BE2C (cell line): ENCODE measurements around the gene NAA20.

Source experiments
- DNase-seq: peaks from one replicate; pipeline ENCODE4 v3.0.0-alpha.2; 2020
- H3K27me3 ChIP-seq: fragments of 250-450 bp; sonication (Bioruptor Pico); 2 replicates; pipeline ENCODE4 v1.5.1; 2020; ENCODE audit warnings: mild to moderate bottlenecking
- H3K36me3 ChIP-seq: fragments of 250-450 bp; sonication (Bioruptor Pico); 2 replicates; pipeline ENCODE4 v1.5.1; 2020; ENCODE audit warnings: mild to moderate bottlenecking
- H3K4me1 ChIP-seq: fragments of 250-450 bp; sonication (Bioruptor Pico); 2 replicates; pipeline ENCODE4 v1.5.1; 2020
- H3K4me3 ChIP-seq: 2 replicates; pipeline ENCODE4 v1.5.1; 2011; ENCODE audit warnings: low read depth, low read length
- H3K9me3 ChIP-seq: fragments of 250-450 bp; sonication (Bioruptor Pico); 2 replicates; pipeline ENCODE4 v1.5.1; 2020
- TF ChIP-seq, protein P1 (sequence below): IDR thresholded peaks from 2 replicates; pipeline ENCODE4 v1.5.1; 2012; ENCODE audit warnings: mild to moderate bottlenecking, low read depth, low read length

NAA20 gene

GRCh38 chr20:20031790-20032189, 14.6 kb downstream of the NAA20 start:
- Histone ChIP-seq H3K4me1 (peaks cover 8% of the 10 kb centered on the region; the same call in 1 of the 2 replicates), H3K4me3 (no peak overlapping the region), H3K27me3 (no peaks in the 10 kb centered on the region), H3K9me3 (no peaks in the 10 kb centered on the region), H3K36me3 (peaks cover 76% of the 10 kb centered on the region)
- TF ChIP-seq, protein P1, sequence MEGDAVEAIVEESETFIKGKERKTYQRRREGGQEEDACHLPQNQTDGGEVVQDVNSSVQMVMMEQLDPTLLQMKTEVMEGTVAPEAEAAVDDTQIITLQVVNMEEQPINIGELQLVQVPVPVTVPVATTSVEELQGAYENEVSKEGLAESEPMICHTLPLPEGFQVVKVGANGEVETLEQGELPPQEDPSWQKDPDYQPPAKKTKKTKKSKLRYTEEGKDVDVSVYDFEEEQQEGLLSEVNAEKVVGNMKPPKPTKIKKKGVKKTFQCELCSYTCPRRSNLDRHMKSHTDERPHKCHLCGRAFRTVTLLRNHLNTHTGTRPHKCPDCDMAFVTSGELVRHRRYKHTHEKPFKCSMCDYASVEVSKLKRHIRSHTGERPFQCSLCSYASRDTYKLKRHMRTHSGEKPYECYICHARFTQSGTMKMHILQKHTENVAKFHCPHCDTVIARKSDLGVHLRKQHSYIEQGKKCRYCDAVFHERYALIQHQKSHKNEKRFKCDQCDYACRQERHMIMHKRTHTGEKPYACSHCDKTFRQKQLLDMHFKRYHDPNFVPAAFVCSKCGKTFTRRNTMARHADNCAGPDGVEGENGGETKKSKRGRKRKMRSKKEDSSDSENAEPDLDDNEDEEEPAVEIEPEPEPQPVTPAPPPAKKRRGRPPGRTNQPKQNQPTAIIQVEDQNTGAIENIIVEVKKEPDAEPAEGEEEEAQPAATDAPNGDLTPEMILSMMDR, result no peak
- DNase-seq, result no peak

GRCh38 chr20:20034486-20034885, 17.3 kb downstream of the NAA20 start:
- peaks cover 79% of the 10 kb centered on the region for H3K36me3 ChIP-seq
- no peaks in the 10 kb centered on the region for H3K9me3 ChIP-seq
- TF ChIP-seq, protein P1, result no peak
- DNase-seq, result peak; percentile 39
- peaks cover 8% of the 10 kb centered on the region; the same call in 1 of the 2 replicates for H3K4me1 ChIP-seq
- H3K27me3 ChIP-seq, result no peaks in the 10 kb centered on the region
- no peak overlapping the region for H3K4me3 ChIP-seq

- Histone ChIP-seq H3K4me3 (no peak overlapping the region), H3K4me1 (peaks cover 8% of the 10 kb centered on the region; the same call in 1 of the 2 replicates), H3K27me3 (no peaks in the 10 kb centered on the region), H3K9me3 (no peaks in the 10 kb centered on the region), H3K36me3 (peaks cover 78% of the 10 kb centered on the region)
- no peak for DNase-seq
- TF ChIP-seq, protein P1, result no peak
Observed at GRCh38 chr20:20036756-20037155, 19.6 kb downstream of the NAA20 start.

GRCh38 chr20:20037960-20038359, 20.8 kb downstream of the NAA20 start:
- Histone ChIP-seq H3K4me3 (no peak overlapping the region), H3K27me3 (no peaks in the 10 kb centered on the region), H3K9me3 (no peaks in the 10 kb centered on the region), H3K36me3 (peaks cover 78% of the 10 kb centered on the region), H3K4me1 (peaks cover 8% of the 10 kb centered on the region; the same call in 1 of the 2 replicates)
- TF ChIP-seq, protein P1, result no peak
- no peak for DNase-seq

- TF ChIP-seq, protein P1, result no peak
- Histone ChIP-seq H3K4me1 (peaks cover 8% of the 10 kb centered on the region; the same call in 1 of the 2 replicates), H3K27me3 (no peaks in the 10 kb centered on the region), H3K4me3 (no peak overlapping the region), H3K9me3 (no peaks in the 10 kb centered on the region), H3K36me3 (peaks cover 76% of the 10 kb centered on the region)
- DNase-seq, result no peak
Observed at GRCh38 chr20:20038586-20038985, 21.4 kb downstream of the NAA20 start.

- no peak overlapping the region for H3K4me3 ChIP-seq
- no peaks in the 10 kb centered on the region for H3K27me3 ChIP-seq
- TF ChIP-seq, protein P1, result no peak
- no peaks in the 10 kb centered on the region for H3K9me3 ChIP-seq
- H3K36me3 ChIP-seq, result peaks cover 85% of the 10 kb centered on the region
- H3K4me1 ChIP-seq, result peaks cover 2% of the 10 kb centered on the region; the same call in 1 of the 2 replicates
- DNase-seq, result no peak
Observed at GRCh38 chr20:20039752-20040387, 22.7 kb downstream of the NAA20 start.
